ENCODE results near the gene QDPR. TPM values are rescaled to one million over a fixed set of nuclear protein-coding genes. Genes with fewer than 3 reads are reported as not detected.

QDPR gene
- total and polyA plus RNA-seq, 2 donors (not counting 1 experiment from before 2014, with no cell fraction given), result 2.7 to 8.1 TPM

GRCh38 chr4:17535242-17535641 lies 23.4 kb upstream of the QDPR start:
- Histone ChIP-seq H3K27me3 (replicated peaks in 1 of 4; ENCODE audit: control extremely low read depth in 1 of 4, control insufficient read depth in 3 of 4, insufficient read depth in 4 of 4, low read length in 3 of 4) (peaks cover 0 to 1% (median 0%) of the 10 kb centered on the region in 4 experiments), H2AFZ (ENCODE audit: insufficient read depth, low read depth, low read length, poor library complexity, severe bottlenecking) (peak overlapping the region; percentile 9), H3K9ac (ENCODE audit: low read length) (no peak overlapping the region), H3K4me3 (ENCODE audit: control extremely low read depth in 1 of 5, extremely low read depth in 1 of 5, insufficient read depth in 1 of 5, low read depth in 2 of 5, low read length in 4 of 5) (no peak overlapping the region), H3K4me1 (ENCODE audit: control insufficient read depth in 2 of 2, insufficient read depth in 2 of 2, low read length in 2 of 2) (no peaks in the 10 kb centered on the region), H3K27ac (ENCODE audit: low read length in 2 of 2) (no peak overlapping the region), H3K79me2 (ENCODE audit: control insufficient read depth, insufficient read depth, low read length) (no peaks in the 10 kb centered on the region), H3K9me3 (ENCODE audit: control extremely low read depth in 1 of 3, control insufficient read depth in 2 of 3, insufficient read depth in 1 of 3, low read length in 2 of 3) (peaks cover 0 to 1% (median 0%) of the 10 kb centered on the region in 3 donors), H3K4me2 (replicated peaks; ENCODE audit: low read depth, low read length, poor library complexity, severe bottlenecking) (no peak overlapping the region), H4K20me1 (ENCODE audit: control insufficient read depth, insufficient read depth, low read length, poor library complexity, severe bottlenecking) (no peaks in the 10 kb centered on the region), H3K36me3 (replicated peaks in 1 of 2; ENCODE audit: control extremely low read depth in 1 of 2, control insufficient read depth in 1 of 2, extremely low read depth in 1 of 2, insufficient read depth in 2 of 2, low read length in 1 of 2) (no peaks in the 10 kb centered on the region)
- H3K27me3 Mint-ChIP-seq, result peaks cover 12% of the 10 kb centered on the region
- no peak overlapping the region for H3K27ac Mint-ChIP-seq
- H3K4me1 Mint-ChIP-seq, result no peaks in the 10 kb centered on the region
- intact Hi-C loops (cut with micrococcal nuclease), result no loop called here
- ATAC-seq (ENCODE audit: low read depth) (no peak), DNase-seq (no peak)
- ChIA-PET POLR2A (no interaction called here), CTCF (no interaction called here)
- no CpG with 5 or more reads among the region's 4 CpGs for WGBS (ENCODE audit: insufficient coverage)
- TF ChIP-seq CTCF (IDR thresholded peaks at IDR 0.05) (no peak), EZH2 (IDR thresholded peaks at IDR 0.05; ENCODE audit: borderline replicate concordance, insufficient read depth, low read depth, low read length, poor library complexity, severe bottlenecking) (no peak)
- H3K4me3 Mint-ChIP-seq, result no peak overlapping the region
- H3K9me3 Mint-ChIP-seq (ENCODE audit: insufficient read depth), result no peaks in the 10 kb centered on the region

DNA sequence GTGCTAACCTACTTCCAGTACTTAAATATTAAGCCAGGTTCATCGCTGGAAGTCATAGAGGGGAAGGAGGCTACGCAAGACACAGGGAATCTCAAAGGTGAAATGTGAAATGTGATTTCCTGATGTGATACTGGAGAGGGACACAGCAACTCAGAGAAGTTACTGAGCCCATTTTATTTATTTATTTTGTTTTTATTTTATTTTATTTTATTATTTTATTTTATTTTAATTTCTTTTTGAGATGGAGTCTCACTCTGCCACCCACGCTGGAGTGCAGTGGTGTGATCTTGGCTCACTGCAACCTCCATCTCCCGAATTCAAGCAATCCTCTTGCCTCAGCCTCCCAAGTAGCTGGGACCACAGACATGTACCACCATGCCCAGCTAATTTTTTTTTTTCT lies 22.8 kb upstream of the QDPR start:
- H3K27ac ChIP-seq (ENCODE audit: low read length in 2 of 2), result no peak overlapping the region
- Mint-ChIP-seq H3K27me3 (peaks cover 10% of the 10 kb centered on the region), H3K4me1 (no peaks in the 10 kb centered on the region), H3K4me3 (no peak overlapping the region), H3K27ac (no peak overlapping the region), H3K9me3 (ENCODE audit: insufficient read depth) (no peaks in the 10 kb centered on the region)
- intact Hi-C loops (cut with micrococcal nuclease), result no loop called here
- CTCF ChIA-PET, result no interaction called here
- no peaks in the 10 kb centered on the region for H3K27me3 ChIP-seq (replicated peaks in 1 of 4; ENCODE audit: control extremely low read depth in 1 of 4, control insufficient read depth in 3 of 4, insufficient read depth in 4 of 4, low read length in 3 of 4)
- TF ChIP-seq CTCF (IDR thresholded peaks at IDR 0.05) (no peak), EZH2 (IDR thresholded peaks at IDR 0.05; ENCODE audit: borderline replicate concordance, insufficient read depth, low read depth, low read length, poor library complexity, severe bottlenecking) (no peak)
- DNase-seq (no peak), ATAC-seq (ENCODE audit: low read depth) (no peak)
- peaks cover 0 to 1% (median 0%) of the 10 kb centered on the region in 3 donors for H3K9me3 ChIP-seq (ENCODE audit: control extremely low read depth in 1 of 3, control insufficient read depth in 2 of 3, insufficient read depth in 1 of 3, low read length in 2 of 3)
- no peak overlapping the region for H3K9ac ChIP-seq (ENCODE audit: low read length)
- H3K79me2 ChIP-seq (ENCODE audit: control insufficient read depth, insufficient read depth, low read length), result no peaks in the 10 kb centered on the region
- no peak overlapping the region for H3K4me3 ChIP-seq (ENCODE audit: control extremely low read depth in 1 of 5, extremely low read depth in 1 of 5, insufficient read depth in 1 of 5, low read depth in 2 of 5, low read length in 4 of 5)
- POLR2A ChIA-PET, result no interaction called here
- H3K36me3 ChIP-seq (replicated peaks in 1 of 2; ENCODE audit: control extremely low read depth in 1 of 2, control insufficient read depth in 1 of 2, extremely low read depth in 1 of 2, insufficient read depth in 2 of 2, low read length in 1 of 2), result no peaks in the 10 kb centered on the region
- WGBS (ENCODE audit: insufficient coverage), result no CpG with 5 or more reads among the region's 4 CpGs
- no peak overlapping the region for H2AFZ ChIP-seq (ENCODE audit: insufficient read depth, low read depth, low read length, poor library complexity, severe bottlenecking)
- no peaks in the 10 kb centered on the region for H4K20me1 ChIP-seq (ENCODE audit: control insufficient read depth, insufficient read depth, low read length, poor library complexity, severe bottlenecking)
- H3K4me2 ChIP-seq (replicated peaks; ENCODE audit: low read depth, low read length, poor library complexity, severe bottlenecking), result no peak overlapping the region
- no peaks in the 10 kb centered on the region for H3K4me1 ChIP-seq (ENCODE audit: control insufficient read depth in 2 of 2, insufficient read depth in 2 of 2, low read length in 2 of 2)

All from B cell (primary cell).